IMR-90 (cell line): ENCODE measurements around the gene LPGAT1. TPM values are rescaled to one million over a fixed set of nuclear protein-coding genes. Genes with fewer than 3 reads are reported as not detected.

Experiments used
- ATAC-seq: fragments of 200-7000 bp; cut with Tn5 transposase; 2 replicates; pipeline ENCODE4 v1.9.1; 2020; ENCODE audit warnings: low read depth, mild to moderate bottlenecking, moderate library complexity
- BruUV-seq: library from RNA; stranded (reverse); fragments of 400-500 nt; replicated peaks from 2 replicates; lab custom pipeline; 2021; lab: Mats Ljungman, UMichigan
- CTCF ChIA-PET: fragments of 300-600 bp; formaldehyde crosslinking; extraction: SDS; loops from one replicate; lab custom pipeline; 2021; ENCODE audit warnings: antibody characterized with exemption; lab: Yijun Ruan, JAX
- POLR2A ChIA-PET: fragments of 300-600 bp; sonication (Branson Sonifier 250); formaldehyde crosslinking; loops from one replicate; lab custom pipeline; 2022; ENCODE audit warnings: antibody characterized with exemption; ENCODE audit not compliant: unreplicated experiment; lab: Charles Lee
- DNase-seq: peaks from one replicate; pipeline ENCODE4 v3.0.0; 2013
- H2AFZ ChIP-seq: replicated peaks from 2 replicates; pipeline ENCODE3; 2013; ENCODE audit warnings: low read length, mild to moderate bottlenecking; ENCODE audit not compliant: poor library complexity
- H2AK5ac ChIP-seq: 2 replicates; pipeline ENCODE4 v1.6.1; 2013; ENCODE audit warnings: low read depth, low read length, inconsistent platforms
- H2AK9ac ChIP-seq: replicated peaks from 2 replicates; pipeline ENCODE3; 2013; ENCODE audit warnings: mild to moderate bottlenecking, low read depth, low read length, moderate library complexity; ENCODE audit not compliant: poor library complexity
- H2BK120ac ChIP-seq: 2 replicates; pipeline ENCODE4 v1.6.1; 2013; ENCODE audit warnings: low read depth, low read length, inconsistent platforms
- H2BK15ac ChIP-seq: 3 replicates; pipeline ENCODE4 v1.6.1; 2013; ENCODE audit warnings: low read depth, low read length, inconsistent platforms
- H2BK20ac ChIP-seq: 2 replicates; pipeline ENCODE4 v1.6.1; 2013; ENCODE audit warnings: low read depth, mild to moderate bottlenecking, inconsistent platforms, low read length, moderate library complexity
- H2BK5ac ChIP-seq: 2 replicates; pipeline ENCODE4 v1.6.1; 2013; ENCODE audit warnings: mild to moderate bottlenecking, low read depth, low read length, inconsistent platforms; ENCODE audit not compliant: poor library complexity, severe bottlenecking
- H3K14ac ChIP-seq: replicated peaks from 2 replicates; pipeline ENCODE4 v1.6.1; 2013; ENCODE audit warnings: low read depth, low read length, inconsistent platforms
- H3K18ac ChIP-seq: 2 replicates; pipeline ENCODE4 v1.6.1; 2013; ENCODE audit warnings: low read depth, low read length, control low read depth
- H3K23ac ChIP-seq: 2 replicates; pipeline ENCODE4 v1.6.1; 2013; ENCODE audit warnings: low read depth, low read length, inconsistent platforms
- H3K27ac ChIP-seq: 2 replicates; pipeline ENCODE4 v1.5.1; 2013; ENCODE audit warnings: mild to moderate bottlenecking, control low read depth, low read length; ENCODE audit not compliant: insufficient read depth
- H3K27me3 ChIP-seq: 2 replicates; pipeline ENCODE4 v1.6.1; 2013; ENCODE audit warnings: low read length; ENCODE audit not compliant: control insufficient read depth, insufficient read depth
- H3K36me3 ChIP-seq: 2 replicates; pipeline ENCODE4 v1.6.1; 2013; ENCODE audit warnings: low read length, mixed read lengths; ENCODE audit not compliant: control insufficient read depth, insufficient read depth
- H3K4ac ChIP-seq: 2 replicates; pipeline ENCODE4 v1.6.1; 2013; ENCODE audit warnings: low read depth, low read length, inconsistent platforms
- H3K4me1 ChIP-seq: 2 replicates; pipeline ENCODE4 v1.6.1; 2013; ENCODE audit warnings: low read length, mixed read lengths; ENCODE audit not compliant: control insufficient read depth, insufficient read depth
- H3K4me2 ChIP-seq: 2 replicates; pipeline ENCODE4 v1.6.1; 2013; ENCODE audit warnings: low read depth, mild to moderate bottlenecking, control low read depth, low read length, moderate library complexity
- H3K4me3 ChIP-seq: 2 replicates; pipeline ENCODE4 v1.5.1; 2013; ENCODE audit warnings: low read depth, mild to moderate bottlenecking, control low read depth, low read length, moderate library complexity; ENCODE audit not compliant: insufficient read depth
- H3K56ac ChIP-seq: 2 replicates; pipeline ENCODE4 v1.6.1; 2013; ENCODE audit warnings: low read length, inconsistent platforms; ENCODE audit not compliant: insufficient read depth; ENCODE audit errors: extremely low read depth
- H3K79me1 ChIP-seq, 2 experiments: 2 replicates each; pipeline ENCODE4 v1.6.1; 2013; ENCODE audit warnings: low read length in 2 of 2, inconsistent platforms in 1 of 2, low read depth in 1 of 2
- H3K9ac ChIP-seq: 2 replicates; pipeline ENCODE4 v1.6.1; 2013; ENCODE audit warnings: low read depth, low read length, control low read depth
- H3K9me1 ChIP-seq: 2 replicates; pipeline ENCODE4 v1.6.1; 2013; ENCODE audit warnings: low read length, inconsistent platforms; ENCODE audit not compliant: insufficient read depth
- H3K9me3 ChIP-seq: 2 replicates; pipeline ENCODE4 v1.6.1; 2013; ENCODE audit warnings: low read length; ENCODE audit not compliant: control insufficient read depth, insufficient read depth
- H4K20me1 ChIP-seq: 2 replicates; pipeline ENCODE4 v1.6.1; 2013; ENCODE audit warnings: low read length, inconsistent platforms; ENCODE audit not compliant: insufficient read depth
- H4K5ac ChIP-seq: 2 replicates; pipeline ENCODE4 v1.6.1; 2013; ENCODE audit warnings: mild to moderate bottlenecking, low read depth, low read length, control low read depth
- H4K8ac ChIP-seq, 2 experiments: 2 replicates each; pipeline ENCODE4 v1.6.1; 2013; ENCODE audit warnings: low read depth in 2 of 2, low read length in 2 of 2, control low read depth in 1 of 2, inconsistent platforms in 1 of 2
- H4K91ac ChIP-seq: 2 replicates; pipeline ENCODE4 v1.6.1; 2013; ENCODE audit warnings: low read depth, low read length, inconsistent platforms; ENCODE audit not compliant: insufficient read depth
- BHLHE40 ChIP-seq: fragments of 150-350 bp; IDR thresholded peaks from 2 replicates; pipeline ENCODE4 v1.6.1; 2016; ENCODE audit warnings: mild to moderate bottlenecking, low read depth, low read length
- CEBPB ChIP-seq: IDR thresholded peaks from 2 replicates; pipeline ENCODE4 v1.6.1; 2012; ENCODE audit warnings: low read depth, low read length, improper control_type of control experiment
- CHD1 ChIP-seq: IDR thresholded peaks from 2 replicates; pipeline ENCODE4 v1.6.1; 2012; ENCODE audit warnings: low read depth, low read length, improper control_type of control experiment
- CTCF ChIP-seq: conservative IDR thresholded peaks from 2 replicates; pipeline ENCODE4 v1.5.1; 2012; ENCODE audit warnings: mild to moderate bottlenecking, low read depth, low read length, improper control_type of control experiment
- NFE2L2 ChIP-seq: fragments of 150-350 bp; IDR thresholded peaks from 2 replicates; pipeline ENCODE4 v1.6.1; 2016; ENCODE audit warnings: low read depth, mild to moderate bottlenecking, low read length
- POLR2A ChIP-seq: IDR thresholded peaks from 2 replicates; pipeline ENCODE4 v1.6.1; 2012; ENCODE audit warnings: mild to moderate bottlenecking, low read depth, low read length
- RAD21 ChIP-seq: IDR thresholded peaks from 2 replicates; pipeline ENCODE4 v1.6.1; 2012; ENCODE audit warnings: low read length, improper control_type of control experiment
- RCOR1 ChIP-seq: IDR thresholded peaks from 2 replicates; pipeline ENCODE4 v1.6.1; 2012; ENCODE audit warnings: mild to moderate bottlenecking, low read length, improper control_type of control experiment; ENCODE audit not compliant: insufficient replicate concordance
- RFX5 ChIP-seq: IDR thresholded peaks from 2 replicates; pipeline ENCODE4 v1.8.0; 2012; ENCODE audit warnings: low read depth, mild to moderate bottlenecking, low read length, moderate library complexity
- SMC3 ChIP-seq: fragments of 150-350 bp; IDR thresholded peaks from 2 replicates; pipeline ENCODE4 v1.6.1; 2016; ENCODE audit warnings: low read depth, mild to moderate bottlenecking, antibody characterized with exemption, low read length, moderate library complexity
- USF2 ChIP-seq: fragments of 150-350 bp; IDR thresholded peaks from 2 replicates; pipeline ENCODE4 v1.6.1; 2017; ENCODE audit warnings: mild to moderate bottlenecking, antibody characterized with exemption, low read length, low read depth
- WGBS, 2 experiments: methylation state at CpG; one replicate each; pipeline versions ENCODE4 v1.1.5 to v1.1.7; 2013; ENCODE audit warnings: missing lambda C conversion rate in 2 of 2; ENCODE audit not compliant: insufficient read length in 1 of 2; ENCODE audit errors: extremely low coverage in 2 of 2; 5-methylcytosine and 5-hydroxymethylcytosine counted together
- dilution Hi-C: fragments of 300-500 bp; cut with HindIII; formaldehyde crosslinking; loops from one replicate; pipeline ENCODE4 v1.14.3; 2018; ENCODE audit warnings: low sequenced_read_pairs; ENCODE audit not compliant: unreplicated experiment
- in situ Hi-C: fragments of 300-500 bp; cut with MboI; formaldehyde crosslinking; loops from 3 replicates; pipeline ENCODE4 v1.14.3; 2019; ENCODE audit warnings: low sequenced_read_pairs, inconsistent platforms, mixed read lengths
- intact Hi-C: fragments of 100-400 bp; cut with micrococcal nuclease; formaldehyde crosslinking; loops from 2 replicates; pipeline ENCODE4 v1.10.0; 2022
- polyA plus RNA-seq, 3 experiments: library from polyadenylated mRNA; depleted of rRNA; stranded (reverse); fragments of >200 nt; gene quantifications; 2 replicates each; pipeline ENCODE4 v1.2.3, GENCODE V29; 2012; ENCODE audit warnings: low replicate concordance in 1 of 3
- total RNA-seq: library from RNA; depleted of rRNA; stranded (reverse); fragments of >200 nt; gene quantifications from 2 replicates; pipeline ENCODE4 v1.2.3, GENCODE V29; 2012

LPGAT1 gene
- total and polyA plus RNA-seq, 2 of the 4 experiments (the other 2 are of a cell fraction) = 6.7 to 13.6 TPM

- Histone ChIP-seq H3K23ac (no peak overlapping the region), H3K27me3 (peaks cover 5% of the 10 kb centered on the region), H3K9me3 (no peaks in the 10 kb centered on the region), H3K9me1 (no peaks in the 10 kb centered on the region), H2AFZ (no peak overlapping the region), H2AK9ac (no peak overlapping the region), H2BK120ac (no peak overlapping the region), H3K79me1 (no peaks in the 10 kb centered on the region), H4K8ac (no peak overlapping the region), H2BK15ac (no peak overlapping the region), H4K5ac (no peak overlapping the region), H3K9ac (no peak overlapping the region), H3K4me1 (no peaks in the 10 kb centered on the region), H3K4me3 (no peak overlapping the region), H2BK20ac (no peak overlapping the region), H4K91ac (no peak overlapping the region), H3K56ac (no peak overlapping the region), H3K14ac (no peak overlapping the region), H2BK5ac (no peak overlapping the region), H3K36me3 (no peaks in the 10 kb centered on the region), H4K20me1 (no peaks in the 10 kb centered on the region), H3K18ac (no peak overlapping the region), H3K4ac (no peak overlapping the region), H3K4me2 (no peak overlapping the region), H3K27ac (no peak overlapping the region), H2AK5ac (no peak overlapping the region)
- TF ChIP-seq RAD21 (no peak), CHD1 (no peak), SMC3 (no peak), RFX5 (no peak), POLR2A (no peak), RCOR1 (no peak), CTCF (no peak), BHLHE40 (no peak), CEBPB (no peak), NFE2L2 (no peak), USF2 (no peak)
- POLR2A ChIA-PET = no interaction called here
- dilution Hi-C loops = no loop called here
- CTCF ChIA-PET = no interaction called here
- BruUV-seq = no TSS peak
- intact Hi-C loops = no loop called here
- no peak for ATAC-seq
- no CpG with 5 or more reads among the region's 1 CpG for WGBS, 2 experiments
- DNase-seq = no peak
- in situ Hi-C loops = no loop called here
Measured at GRCh38 chr1:211839106-211839505, 8.5 kb upstream of the LPGAT1 start.
